Kasumi-1 (cell line): ENCODE results near the gene DAB1.
A peak's percentile ranks its signal among the peaks of the same experiment; 100 is the strongest.

Experiments
- DNase-seq, 2 experiments: peaks; one replicate each; lab custom pipeline; 2025; lab: John Stamatoyannopoulos, UW

DAB1 gene

DNA sequence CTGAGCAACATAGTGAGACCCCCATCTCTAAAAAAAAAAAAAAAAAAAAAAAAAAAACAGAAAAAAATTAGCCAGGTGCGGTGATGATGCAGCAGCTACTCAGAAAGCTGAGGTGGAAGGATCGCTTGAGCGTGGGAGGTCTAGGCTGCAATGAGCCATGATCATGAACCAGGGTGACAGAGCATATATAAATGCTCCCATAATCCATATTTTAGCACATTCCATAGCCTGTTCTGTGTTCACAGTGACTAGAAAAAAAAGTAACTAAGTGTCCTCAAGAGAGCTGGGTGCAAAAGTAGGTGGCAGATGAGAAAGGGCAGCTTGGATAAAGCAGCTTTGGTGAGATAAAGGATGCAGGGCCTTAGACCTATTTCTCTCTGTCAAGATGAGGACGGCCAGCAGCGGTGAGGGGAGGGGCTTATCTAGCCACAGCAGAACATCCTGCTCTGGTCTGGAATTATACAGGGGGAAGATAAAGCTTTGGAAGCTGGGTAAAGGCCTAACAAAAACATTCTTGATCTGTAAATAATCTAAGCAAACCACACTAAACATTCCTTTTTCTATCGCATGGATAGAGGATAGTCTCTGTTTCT is 205.3 kb downstream of the DAB1 start:
- DNase-seq, result no peak

GRCh38 chr1:57217905-57218304 is 206.0 kb downstream of the DAB1 start:
- DNase-seq, result no peak

DNA sequence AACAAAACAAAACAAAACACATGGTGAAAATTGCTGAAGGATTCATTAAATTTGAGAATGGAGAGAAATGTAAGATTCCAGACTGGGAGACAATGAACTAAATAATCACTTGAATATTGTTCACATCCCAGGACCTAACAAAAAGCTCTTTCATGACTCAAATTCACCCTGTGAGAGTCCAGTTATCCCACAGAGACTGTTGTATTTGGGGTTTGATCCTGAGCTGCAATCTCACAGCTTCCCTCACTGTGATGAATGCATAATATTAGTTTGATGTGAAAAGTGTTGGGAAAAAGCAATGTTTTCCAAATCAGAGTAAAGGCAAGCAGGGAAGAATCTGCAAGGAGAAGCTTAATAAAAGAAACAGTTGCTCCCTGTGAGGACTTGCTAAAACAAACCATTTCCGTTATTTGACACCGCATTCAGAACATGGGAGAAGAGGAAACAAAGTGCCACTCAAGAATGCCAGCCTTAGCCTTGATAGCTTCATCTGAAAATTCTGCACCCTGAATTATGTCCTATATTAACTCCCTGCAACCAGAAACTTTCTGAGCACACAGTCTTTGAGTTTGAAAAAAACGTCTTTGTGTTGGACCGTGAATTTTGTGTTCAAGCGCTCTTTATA is 208.8 kb downstream of the DAB1 start:
- no peak for DNase-seq

DNA sequence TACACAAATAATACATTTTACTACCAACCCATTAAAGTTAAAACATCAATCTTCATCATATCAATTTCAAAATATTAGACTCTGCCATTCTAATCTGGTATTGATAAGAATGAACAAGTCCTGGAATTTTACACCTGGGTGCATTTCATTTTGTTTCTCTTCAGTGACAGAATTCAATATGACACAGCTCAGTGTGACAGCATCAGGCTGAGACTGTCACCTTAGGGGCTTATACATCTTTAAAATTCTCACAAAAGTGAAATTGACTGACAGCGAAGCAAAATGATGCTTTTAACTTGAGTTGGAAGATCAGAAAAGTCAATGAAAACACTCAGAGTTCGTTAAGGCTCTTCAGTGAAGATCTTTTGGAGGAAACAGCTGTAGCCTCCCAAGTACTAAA is 213.0 kb downstream of the DAB1 start:
- no peak for DNase-seq

DNA sequence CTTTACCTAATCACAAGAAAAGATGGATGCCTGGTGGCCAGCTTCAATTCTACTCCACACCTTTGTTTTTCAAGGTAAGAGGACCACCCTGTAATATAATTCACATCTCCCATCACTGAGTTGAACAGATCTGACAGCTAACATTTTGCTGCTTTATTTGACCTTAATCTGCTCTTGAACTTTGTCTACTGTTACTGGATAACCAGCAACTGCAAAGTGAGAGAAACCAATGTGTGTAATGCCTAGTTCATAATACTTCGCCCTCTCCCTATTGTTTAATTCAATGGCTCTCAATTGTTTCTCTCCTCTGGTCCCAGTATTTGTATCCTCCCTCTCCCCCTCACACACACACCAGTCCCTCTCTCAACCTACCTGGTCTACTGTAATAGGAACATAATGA is 214.4 kb downstream of the DAB1 start:
- no peak for DNase-seq

DNA sequence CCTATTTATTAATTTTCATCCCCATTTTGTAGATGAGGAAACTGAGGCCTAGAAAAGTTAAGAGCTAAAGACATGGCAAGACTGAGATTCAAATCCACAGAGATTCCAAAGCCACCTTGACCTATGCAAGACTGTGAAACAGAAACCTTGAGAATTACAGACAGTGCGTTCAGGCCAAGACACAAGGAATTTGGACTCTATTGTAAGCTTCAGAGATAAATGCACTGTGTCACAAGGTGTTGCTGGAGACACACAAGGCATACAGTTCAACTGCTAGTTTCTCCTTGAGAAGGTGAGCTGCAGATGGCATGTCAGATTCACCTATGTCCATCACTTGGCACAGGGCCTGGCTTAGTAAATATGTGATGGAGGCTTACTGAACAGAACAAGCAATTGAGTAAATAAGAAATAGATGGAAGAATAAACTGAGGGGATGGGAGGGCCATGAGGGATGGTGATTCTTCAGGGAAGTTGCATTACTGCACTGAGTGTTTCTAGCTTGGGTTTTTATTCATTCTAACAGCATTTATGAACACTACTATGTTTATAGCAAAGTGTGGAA is 215.0 kb downstream of the DAB1 start:
- no peak for DNase-seq

GRCh38 chr1:57206038-57206437 is 217.8 kb downstream of the DAB1 start:
- no peak for DNase-seq

GRCh38 chr1:57204942-57205787 is 218.7 kb downstream of the DAB1 start:
- DNase-seq, result no peak

DNA sequence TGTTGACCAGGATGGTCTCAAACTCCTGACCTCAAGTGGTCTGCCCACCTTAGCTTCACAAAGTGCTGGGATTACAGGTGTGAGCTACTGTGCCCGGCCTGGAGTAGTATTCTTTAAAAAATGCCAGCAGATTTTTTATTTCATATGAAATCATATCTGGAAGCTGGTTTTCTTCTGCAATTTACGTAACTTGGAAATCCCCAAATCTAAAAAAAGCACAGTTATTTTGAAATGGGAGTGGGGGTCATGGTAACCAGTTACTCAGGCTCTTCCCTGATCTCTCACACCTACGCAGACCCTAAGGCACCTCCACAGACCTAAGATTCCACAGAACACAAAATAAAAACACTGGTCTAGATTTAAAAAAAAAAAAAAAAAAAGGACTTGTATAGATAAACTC is 219.8 kb downstream of the DAB1 start:
- no peak for DNase-seq

- no peak for DNase-seq
Observed at GRCh38 chr1:57202241-57202640, 221.6 kb downstream of the DAB1 start.

DNA sequence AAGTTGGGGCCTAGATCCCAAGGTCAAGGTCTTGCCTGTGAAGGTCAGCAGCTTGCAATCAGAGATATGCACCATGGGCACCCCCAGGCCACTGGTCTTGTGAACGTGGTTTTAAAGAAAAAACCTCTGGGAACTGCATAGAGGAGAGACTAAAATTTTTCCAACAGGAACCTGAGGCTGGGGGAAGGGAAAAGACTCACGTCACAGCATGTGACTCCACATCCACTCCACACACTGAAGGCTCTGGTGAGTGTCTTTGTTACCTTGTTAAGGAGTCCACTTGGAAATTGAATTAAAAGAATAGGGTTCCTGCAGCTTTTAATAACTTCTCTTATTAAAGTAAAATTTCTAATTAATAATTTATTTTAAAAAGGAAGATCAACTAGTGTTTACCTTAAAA is 224.9 kb downstream of the DAB1 start:
- no peak for DNase-seq

- peak in 1 of 2 experiments; percentile 0 for DNase-seq
Observed at GRCh38 chr1:57195436-57195941, 228.4 kb downstream of the DAB1 start.

DNA sequence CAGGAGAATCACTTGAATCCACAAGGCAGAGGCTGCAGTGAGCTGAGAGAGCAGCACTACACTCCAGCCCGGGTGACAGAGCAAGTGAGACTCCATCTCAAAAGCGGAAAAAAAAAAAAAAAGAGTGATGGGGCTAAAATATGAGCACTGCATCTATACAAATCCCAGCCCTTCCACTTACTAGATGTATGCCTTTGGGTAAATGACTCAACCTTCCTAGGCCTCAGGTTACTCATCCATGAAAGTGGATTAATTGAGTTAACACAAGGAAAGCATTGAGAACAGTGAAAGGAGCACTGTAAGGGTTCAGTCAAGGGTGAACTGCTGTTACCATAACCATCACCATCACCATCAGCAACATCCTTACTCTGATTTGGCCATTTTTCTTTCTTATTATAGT is 231.6 kb downstream of the DAB1 start:
- no peak for DNase-seq

- DNase-seq, result no peak
Observed at GRCh38 chr1:57190898-57191297, 233.0 kb downstream of the DAB1 start.

DNA sequence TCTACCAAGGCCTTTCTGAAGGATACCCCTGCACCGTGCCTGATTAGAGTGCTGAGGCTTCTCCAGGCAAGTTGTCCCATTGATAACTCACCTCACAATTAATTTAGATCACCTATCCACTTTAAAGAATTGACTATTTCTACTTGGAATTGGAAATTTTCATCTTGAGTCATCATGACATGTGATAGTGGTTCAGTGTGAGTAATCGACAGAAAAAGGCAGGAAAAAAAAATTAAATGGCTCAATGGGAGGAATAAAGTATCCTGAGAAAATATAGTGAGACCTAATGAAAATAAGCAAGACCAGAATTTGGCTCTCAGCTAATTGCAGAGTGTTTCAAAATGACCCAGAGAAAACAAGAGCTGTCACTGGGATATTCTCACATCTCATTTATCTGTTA is 235.7 kb downstream of the DAB1 start:
- no peak for DNase-seq

DNA sequence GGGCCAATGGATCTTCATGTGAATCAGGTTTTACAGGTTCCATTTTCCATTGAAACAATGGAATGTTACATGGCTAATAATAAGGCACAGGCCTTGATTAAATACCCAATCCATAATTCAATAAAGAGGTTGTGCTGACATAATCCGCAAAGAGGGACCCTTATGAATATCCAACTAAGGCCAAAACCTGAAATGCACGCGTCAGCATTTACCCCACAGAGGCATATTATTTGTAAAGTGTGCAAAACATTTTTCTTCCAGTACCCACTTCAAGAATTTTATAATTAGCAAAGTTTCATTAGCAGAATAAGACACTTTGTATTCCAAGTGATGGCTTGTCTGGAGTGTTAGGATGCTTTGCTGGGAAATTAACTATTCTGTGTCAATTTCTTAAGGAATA is 237.4 kb downstream of the DAB1 start:
- no peak for DNase-seq

GRCh38 chr1:57179001-57179400 is 244.9 kb downstream of the DAB1 start:
- DNase-seq, result no peak

DNA sequence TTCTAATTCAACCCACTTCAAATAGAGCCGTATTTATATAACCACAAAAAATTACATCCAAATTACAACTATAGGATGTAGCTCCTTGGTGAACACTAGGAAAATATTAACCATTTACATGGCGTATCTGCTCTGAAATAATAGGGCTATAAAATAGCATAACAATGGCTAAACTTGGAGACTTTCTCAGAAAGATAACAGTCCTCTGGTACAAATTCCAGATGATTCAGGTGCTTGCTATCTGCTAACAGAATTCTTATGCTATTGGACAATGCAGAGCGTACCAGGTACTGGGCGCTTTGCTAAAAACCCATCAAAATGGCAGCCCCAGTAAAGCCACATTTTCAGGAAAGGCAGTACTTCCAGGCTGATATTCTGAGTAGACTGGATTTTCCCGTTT is 248.4 kb downstream of the DAB1 start:
- DNase-seq, result no peak

- DNase-seq, result no peak
Observed at GRCh38 chr1:57172040-57172439, 251.8 kb downstream of the DAB1 start.

DNA sequence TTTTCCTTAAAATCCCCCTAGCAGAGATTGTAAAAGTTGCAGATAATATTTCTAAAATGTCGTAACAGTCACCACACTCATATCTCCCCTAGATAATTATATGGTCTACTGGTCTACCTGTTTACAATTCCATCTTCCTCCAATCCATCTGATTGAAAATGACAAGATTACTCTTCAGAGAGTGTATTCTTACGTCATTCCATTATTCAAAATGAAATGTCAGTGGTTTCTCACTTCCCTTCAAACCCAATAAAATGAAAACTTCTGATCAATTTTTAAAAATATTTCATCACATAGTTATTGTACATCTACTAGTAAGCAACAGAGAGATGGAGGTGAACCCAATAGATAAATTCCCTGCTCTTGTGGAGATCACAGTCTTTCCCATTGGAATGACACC is 255.9 kb downstream of the DAB1 start:
- no peak for DNase-seq

DNA sequence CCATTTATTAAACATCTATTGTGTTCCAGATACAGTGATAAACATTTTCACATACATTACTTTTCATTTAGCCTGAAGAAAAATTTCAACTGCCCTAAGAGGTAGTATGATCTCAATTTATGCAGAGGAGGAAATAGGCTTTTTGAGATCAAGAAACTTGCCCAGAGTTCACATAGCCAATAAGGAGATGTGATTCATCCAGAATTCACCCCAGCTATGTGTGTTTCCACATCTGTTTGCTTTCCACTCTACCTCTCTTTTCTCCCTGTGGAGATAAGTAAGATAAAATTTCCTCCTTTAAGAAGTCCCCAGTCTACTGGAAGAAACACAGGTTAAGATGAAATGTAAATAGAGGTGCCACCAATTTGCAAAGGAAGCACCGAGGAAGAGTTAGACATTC is 258.3 kb downstream of the DAB1 start:
- DNase-seq, result no peak

DNA sequence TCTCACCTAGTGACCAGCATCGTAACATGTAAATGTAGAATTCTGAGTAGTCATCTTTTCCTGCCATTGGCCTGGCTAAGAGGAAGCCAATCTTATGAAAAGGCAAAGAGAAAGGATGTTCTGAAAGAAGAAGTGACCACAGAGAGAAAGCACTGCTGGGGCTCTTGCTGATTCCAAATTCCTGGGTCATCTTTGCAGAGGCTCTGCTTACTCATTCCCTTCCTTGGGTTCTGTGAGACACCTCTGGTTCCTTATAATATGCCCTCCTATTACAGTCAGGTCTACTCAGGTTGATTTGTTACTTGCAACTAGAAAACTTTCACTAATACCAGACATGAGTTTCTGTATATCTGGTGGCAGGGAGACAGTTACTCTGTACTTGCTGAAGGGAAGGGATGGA is 259.3 kb downstream of the DAB1 start:
- no peak for DNase-seq

- DNase-seq, result no peak
Observed at GRCh38 chr1:57163789-57164188, 260.1 kb downstream of the DAB1 start.
